Measurements from ENCODE around the gene MEIS2.

DNA sequence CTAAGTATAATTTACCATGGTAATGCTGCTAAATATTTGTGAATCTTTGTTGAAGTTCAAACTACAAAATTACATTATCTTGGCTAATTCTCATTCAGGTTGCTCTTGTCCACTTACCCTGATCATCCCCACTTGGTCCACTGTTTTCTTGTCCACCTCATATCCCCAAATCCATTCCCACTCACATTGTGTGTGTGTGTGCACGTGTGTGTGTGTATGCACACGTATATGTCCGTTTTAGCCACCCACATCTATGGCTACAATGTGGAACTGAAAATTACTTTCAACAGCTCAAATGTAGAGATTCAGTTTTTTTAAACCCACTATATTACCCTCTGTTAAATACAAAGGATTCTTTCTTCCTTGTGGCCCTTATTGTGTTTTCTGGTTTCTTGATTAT lies 15.2 kb upstream of the MEIS2 start:
- TF ChIP-seq, protein P1, sequence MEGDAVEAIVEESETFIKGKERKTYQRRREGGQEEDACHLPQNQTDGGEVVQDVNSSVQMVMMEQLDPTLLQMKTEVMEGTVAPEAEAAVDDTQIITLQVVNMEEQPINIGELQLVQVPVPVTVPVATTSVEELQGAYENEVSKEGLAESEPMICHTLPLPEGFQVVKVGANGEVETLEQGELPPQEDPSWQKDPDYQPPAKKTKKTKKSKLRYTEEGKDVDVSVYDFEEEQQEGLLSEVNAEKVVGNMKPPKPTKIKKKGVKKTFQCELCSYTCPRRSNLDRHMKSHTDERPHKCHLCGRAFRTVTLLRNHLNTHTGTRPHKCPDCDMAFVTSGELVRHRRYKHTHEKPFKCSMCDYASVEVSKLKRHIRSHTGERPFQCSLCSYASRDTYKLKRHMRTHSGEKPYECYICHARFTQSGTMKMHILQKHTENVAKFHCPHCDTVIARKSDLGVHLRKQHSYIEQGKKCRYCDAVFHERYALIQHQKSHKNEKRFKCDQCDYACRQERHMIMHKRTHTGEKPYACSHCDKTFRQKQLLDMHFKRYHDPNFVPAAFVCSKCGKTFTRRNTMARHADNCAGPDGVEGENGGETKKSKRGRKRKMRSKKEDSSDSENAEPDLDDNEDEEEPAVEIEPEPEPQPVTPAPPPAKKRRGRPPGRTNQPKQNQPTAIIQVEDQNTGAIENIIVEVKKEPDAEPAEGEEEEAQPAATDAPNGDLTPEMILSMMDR (IDR thresholded peaks at IDR 0.05; ENCODE audit: insufficient read depth, low read length) = no peak
- no peak for TF ChIP-seq POLR2AphosphoS5 (IDR thresholded peaks at IDR 0.05; ENCODE audit: low read depth)
- TF ChIP-seq GABPA (IDR thresholded peaks at IDR 0.05; ENCODE audit: low read depth) = no peak
- no peak for TF ChIP-seq SPI1 (IDR thresholded peaks at IDR 0.05; ENCODE audit: borderline replicate concordance, low read depth)
- TF ChIP-seq, protein P2, sequence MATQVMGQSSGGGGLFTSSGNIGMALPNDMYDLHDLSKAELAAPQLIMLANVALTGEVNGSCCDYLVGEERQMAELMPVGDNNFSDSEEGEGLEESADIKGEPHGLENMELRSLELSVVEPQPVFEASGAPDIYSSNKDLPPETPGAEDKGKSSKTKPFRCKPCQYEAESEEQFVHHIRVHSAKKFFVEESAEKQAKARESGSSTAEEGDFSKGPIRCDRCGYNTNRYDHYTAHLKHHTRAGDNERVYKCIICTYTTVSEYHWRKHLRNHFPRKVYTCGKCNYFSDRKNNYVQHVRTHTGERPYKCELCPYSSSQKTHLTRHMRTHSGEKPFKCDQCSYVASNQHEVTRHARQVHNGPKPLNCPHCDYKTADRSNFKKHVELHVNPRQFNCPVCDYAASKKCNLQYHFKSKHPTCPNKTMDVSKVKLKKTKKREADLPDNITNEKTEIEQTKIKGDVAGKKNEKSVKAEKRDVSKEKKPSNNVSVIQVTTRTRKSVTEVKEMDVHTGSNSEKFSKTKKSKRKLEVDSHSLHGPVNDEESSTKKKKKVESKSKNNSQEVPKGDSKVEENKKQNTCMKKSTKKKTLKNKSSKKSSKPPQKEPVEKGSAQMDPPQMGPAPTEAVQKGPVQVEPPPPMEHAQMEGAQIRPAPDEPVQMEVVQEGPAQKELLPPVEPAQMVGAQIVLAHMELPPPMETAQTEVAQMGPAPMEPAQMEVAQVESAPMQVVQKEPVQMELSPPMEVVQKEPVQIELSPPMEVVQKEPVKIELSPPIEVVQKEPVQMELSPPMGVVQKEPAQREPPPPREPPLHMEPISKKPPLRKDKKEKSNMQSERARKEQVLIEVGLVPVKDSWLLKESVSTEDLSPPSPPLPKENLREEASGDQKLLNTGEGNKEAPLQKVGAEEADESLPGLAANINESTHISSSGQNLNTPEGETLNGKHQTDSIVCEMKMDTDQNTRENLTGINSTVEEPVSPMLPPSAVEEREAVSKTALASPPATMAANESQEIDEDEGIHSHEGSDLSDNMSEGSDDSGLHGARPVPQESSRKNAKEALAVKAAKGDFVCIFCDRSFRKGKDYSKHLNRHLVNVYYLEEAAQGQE (IDR thresholded peaks at IDR 0.05; ENCODE audit: insufficient replicate concordance, low read depth) = no peak
